K562 (cell line): ENCODE data around the gene IL12RB1. TPM values are rescaled to one million over a fixed set of nuclear protein-coding genes. Genes with fewer than 3 reads are reported as not detected.

ENCODE experiments used
- CSDE1 ChIP-seq, 2 experiments: fragments of 450-650 bp; IDR thresholded peaks; 2 replicates each; pipeline ENCODE4 v1.6.1; 2016; ENCODE audit warnings: mild to moderate bottlenecking in 1 of 2
- CXXC5 ChIP-seq: fragments of 250-450 bp; sonication (Bioruptor Pico); IDR thresholded peaks from 2 replicates; pipeline ENCODE4 v1.8.0; 2022; ENCODE audit warnings: inconsistent platforms, mild to moderate bottlenecking, moderate library complexity
- ETV5 ChIP-seq: sonication (generic); formaldehyde crosslinking; IDR thresholded peaks from 2 replicates; pipeline ENCODE4 v1.4.0; 2020; ENCODE audit warnings: low read depth, mild to moderate bottlenecking, missing genetic modification reagents
- HDAC1 ChIP-seq, 2 experiments: fragments of 450-650 bp; IDR thresholded peaks; 2 replicates each; pipeline ENCODE4 v1.6.1; 2016 to 2017; ENCODE audit warnings: inconsistent platforms in 1 of 2, mild to moderate bottlenecking in 1 of 2, moderate library complexity in 1 of 2
- KHSRP ChIP-seq: fragments of 450-650 bp; IDR thresholded peaks from 2 replicates; pipeline ENCODE4 v1.6.1; 2017
- MCM5 ChIP-seq: fragments of 450-650 bp; IDR thresholded peaks from 2 replicates; pipeline ENCODE4 v1.6.1; 2016; ENCODE audit warnings: low read depth
- RBFOX2 ChIP-seq: fragments of 200-400 bp; formaldehyde crosslinking; IDR thresholded peaks from 2 replicates; pipeline ENCODE4 v1.6.1; 2017; ENCODE audit warnings: low read depth, mild to moderate bottlenecking, low read length, moderate library complexity
- UBTF ChIP-seq, 2 experiments: IDR thresholded peaks; 2 replicates each; pipeline ENCODE4 v1.6.1; 2012; ENCODE audit warnings: improper control_type of control experiment in 2 of 2, low read depth in 2 of 2, low read length in 2 of 2, borderline replicate concordance in 1 of 2
- ZBTB17 ChIP-seq: fragments of 450-650 bp; formaldehyde crosslinking; IDR thresholded peaks from 2 replicates; pipeline ENCODE4 v1.4.0; 2020; ENCODE audit warnings: mild to moderate bottlenecking
- ZBTB2 ChIP-seq: fragments of 450-650 bp; IDR thresholded peaks from 2 replicates; pipeline ENCODE4 v1.6.1; 2016; ENCODE audit warnings: antibody characterized with exemption
- ZMIZ1 ChIP-seq, 2 experiments: fragments of 150-350 bp in 1 of 2; IDR thresholded peaks; 2 replicates each; pipeline ENCODE4 v1.6.1; 2012 to 2016; ENCODE audit warnings: low read depth in 2 of 2, low read length in 2 of 2, mild to moderate bottlenecking in 1 of 2, moderate library complexity in 1 of 2
- ZNF121 ChIP-seq: sonication (generic); formaldehyde crosslinking; conservative IDR thresholded peaks from 2 replicates; pipeline ENCODE4 v1.8.0; 2022; ENCODE audit warnings: missing genetic modification reagents
- ZNF23 ChIP-seq: fragments of 250-450 bp; sonication (Bioruptor Pico); IDR thresholded peaks from 2 replicates; pipeline ENCODE4 v1.4.0; 2020; ENCODE audit warnings: mild to moderate bottlenecking
- ZNF239 ChIP-seq: fragments of 250-450 bp; sonication (Bioruptor Pico); IDR thresholded peaks from 2 replicates; pipeline ENCODE4 v1.4.0; 2020; ENCODE audit warnings: mild to moderate bottlenecking
- polyA plus RNA-seq, 8 experiments: library from polyadenylated mRNA; depleted of rRNA in 4 of 8; stranded (reverse) in 5 of 8; unstranded in 3 of 8; fragments of >200 nt; fragmentation: Nextera tagmentation in 2 of 8; fragmentation: Illumina TruSeq in 1 of 8; extraction: Ambion mirVana in 2 of 8; extraction: Trizol in 1 of 8; gene quantifications; 2 replicates each; pipeline versions ENCODE4 v1.2.1 to v1.2.3, GENCODE V29; 2011 to 2014; ENCODE audit warnings: inconsistent platforms in 1 of 8, missing spikeins in 1 of 8
- total RNA-seq, 7 experiments: library from RNA; depleted of rRNA in 6 of 7; stranded (reverse); fragments of >200 nt in 6 of 7; fragmentation: Illumina TruSeq in 2 of 7; extraction: Trizol in 2 of 7; gene quantifications; 2 replicates each; pipeline versions ENCODE4 v1.2.1 to v1.2.3, GENCODE V29; 2011 to 2021; ENCODE audit warnings: low replicate concordance in 1 of 7

Gene IL12RB1
- total and polyA plus RNA-seq, 9 of the 15 experiments (the other 6 are each of a cell fraction or from before 2014, with no cell fraction given), result 0.04 to 0.07 (median 0.06) TPM; not detected in 5

- TF ChIP-seq HDAC1 (IDR thresholded peaks at IDR 0.05) (peak; percentile 33 to 71; a peak in 2 of 4 replicates), ETV5 (CRISPR knock-in tag) (no peak), ZMIZ1 (IDR thresholded peaks at IDR 0.05; ENCODE audit: low read depth in 2 of 2, low read length in 2 of 2) (no peak), CSDE1 (IDR thresholded peaks at IDR 0.05) (peak in 1 of 2 experiments; percentile 78; a peak in 1 of 4 replicates), ZNF23 (CRISPR knock-in tag) (no peak), UBTF (IDR thresholded peaks at IDR 0.05; ENCODE audit: borderline replicate concordance in 1 of 2, low read depth in 2 of 2, low read length in 2 of 2) (no peak), MCM5 (no peak), CXXC5 (peak; percentile 62), ZNF121 (CRISPR knock-in tag) (0 out of 2 replicates have a peak, but pooled peaks have one; percentile 50), ZBTB2 (no peak), RBFOX2 (peak; percentile 54), KHSRP (no peak), ZBTB17 (CRISPR knock-in tag) (no peak), ZNF239 (no peak)
Observed at GRCh38 chr19:18097217-18097992, 10.7 kb upstream of the IL12RB1 start, which contains the start of gene MAST3 (continued).
